DMS153 treated with DMSO at 0.1 percent for 48 hours (cell line): ENCODE results near the gene TOP3A.
A peak's percentile ranks its signal among the peaks of the same experiment; 100 is the strongest.
"Not testable (repeated sequence)": the region's sequence is repeated elsewhere in the genome, so short reads cannot be mapped to it uniquely, and the experiment has no call there.

Experiments used
- DNase-seq: peaks from one replicate; lab custom pipeline; 2025; ENCODE audit not compliant: unreplicated experiment; lab: John Stamatoyannopoulos, UW

The TOP3A gene

DNA sequence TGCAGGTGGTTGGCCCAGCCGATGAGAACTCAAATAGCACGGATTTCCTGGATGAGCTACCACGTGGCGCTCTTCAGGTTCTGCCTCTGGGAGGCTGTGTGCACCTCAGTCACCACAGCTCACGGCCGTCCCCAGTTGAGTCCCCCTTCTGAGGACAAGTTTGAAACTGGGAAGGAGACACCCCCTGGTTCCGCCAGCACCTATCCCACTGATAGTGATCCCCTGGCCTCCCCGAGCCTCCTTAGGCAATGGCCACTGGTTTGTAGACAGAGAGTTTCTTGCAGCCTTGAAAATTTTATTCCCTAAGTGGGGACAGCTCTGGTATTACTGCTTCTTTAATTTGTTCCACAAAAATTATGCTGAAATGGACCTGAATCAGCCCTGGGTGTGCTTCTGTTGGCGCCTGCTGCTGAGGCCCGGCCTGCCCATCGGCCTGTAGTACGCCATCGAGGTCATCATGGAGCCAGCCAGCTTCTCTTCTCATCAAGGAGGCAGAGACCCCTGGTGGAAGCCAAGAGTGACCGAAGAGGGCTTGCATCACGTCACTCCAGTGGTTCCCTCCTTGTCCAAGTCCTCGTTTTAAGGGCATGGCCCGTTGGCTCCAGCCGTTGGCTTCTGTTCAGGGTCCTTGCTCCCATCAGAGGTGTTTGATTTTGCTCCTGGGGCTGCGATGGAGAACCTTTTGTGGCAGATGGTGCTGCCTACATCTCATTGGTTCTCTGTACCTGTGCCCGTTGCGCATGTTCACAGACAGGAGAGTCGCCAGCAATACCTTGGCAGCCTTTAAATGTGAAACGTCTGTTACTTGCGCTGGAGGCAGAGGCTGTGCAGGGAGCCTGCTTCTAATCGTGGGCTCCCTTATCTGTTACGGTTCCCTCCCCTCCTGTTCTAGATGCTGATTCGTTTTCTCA lies 9.6 kb upstream of the TOP3A start:
- DNase-seq: no peak

DNA sequence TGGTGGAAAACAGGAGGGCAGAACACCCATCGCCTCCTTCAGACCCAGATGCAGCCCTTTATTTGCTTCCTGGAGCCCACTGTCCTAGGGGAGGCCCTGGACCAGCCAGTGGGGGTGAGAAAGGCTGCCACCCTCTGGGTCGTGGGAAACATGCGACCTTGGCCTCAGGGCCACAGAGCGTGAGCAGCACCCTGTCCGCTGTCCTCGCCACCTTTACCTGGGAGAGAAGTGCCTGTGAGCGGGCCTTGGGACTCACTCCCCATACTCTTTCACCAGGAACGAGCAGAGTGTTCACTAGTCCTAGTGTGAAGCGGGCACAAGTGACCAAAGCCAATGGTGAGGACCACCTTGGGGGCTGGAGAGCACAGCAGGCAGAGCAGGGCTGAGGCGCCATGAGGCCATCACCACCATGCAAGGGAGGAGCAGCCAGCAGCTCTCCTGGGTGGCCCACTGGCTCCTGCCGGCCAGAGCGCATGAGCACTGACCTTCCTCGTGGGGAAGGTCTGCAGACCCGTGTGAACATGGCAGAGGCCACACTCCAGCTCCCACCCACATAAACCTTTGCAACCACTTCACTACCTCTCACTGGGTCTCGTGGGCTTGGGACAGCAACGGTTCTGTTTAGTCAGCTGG lies 8.8 kb upstream of the TOP3A start:
- DNase-seq: no peak

DNA sequence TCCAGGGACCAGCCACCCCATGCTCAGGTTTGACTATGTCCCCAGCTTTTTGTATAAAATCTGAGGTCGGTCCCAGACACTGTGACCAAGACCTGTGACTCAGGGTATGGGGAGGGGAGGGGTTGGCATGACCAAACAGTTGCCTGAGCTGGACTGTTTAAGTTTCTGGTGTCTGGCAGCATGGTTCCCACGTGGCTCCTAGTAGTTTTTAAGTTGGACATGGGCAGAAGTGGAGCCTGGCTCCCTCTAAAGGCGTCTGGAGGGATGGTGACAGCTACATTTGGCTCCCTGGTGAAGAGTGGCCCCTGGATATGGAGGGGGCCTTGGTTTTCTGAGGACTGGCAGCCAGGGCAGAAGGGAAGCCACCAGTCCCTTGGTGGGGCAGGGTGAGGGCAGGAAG lies 8.2 kb upstream of the TOP3A start:
- no peak for DNase-seq

DNA sequence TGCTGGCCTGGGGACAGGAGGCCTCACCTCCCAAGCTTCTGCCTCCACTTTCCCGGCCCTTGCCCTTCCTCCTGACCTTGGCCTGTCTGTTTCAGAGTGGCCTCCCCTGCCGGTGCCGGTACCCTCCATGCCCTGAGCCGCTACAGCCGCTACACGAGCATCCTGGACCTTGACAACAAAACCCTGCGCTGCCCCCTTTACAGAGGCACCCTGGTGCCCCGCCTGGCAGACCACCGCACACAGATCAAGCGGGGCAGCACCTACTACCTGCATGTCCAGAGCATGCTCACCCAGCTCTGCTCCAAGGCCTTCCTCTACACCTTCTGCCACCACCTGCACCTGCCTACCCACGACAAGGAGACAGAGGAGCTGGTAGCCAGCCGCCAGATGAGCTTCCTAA lies 7.7 kb upstream of the TOP3A start:
- DNase-seq: no peak

DNA sequence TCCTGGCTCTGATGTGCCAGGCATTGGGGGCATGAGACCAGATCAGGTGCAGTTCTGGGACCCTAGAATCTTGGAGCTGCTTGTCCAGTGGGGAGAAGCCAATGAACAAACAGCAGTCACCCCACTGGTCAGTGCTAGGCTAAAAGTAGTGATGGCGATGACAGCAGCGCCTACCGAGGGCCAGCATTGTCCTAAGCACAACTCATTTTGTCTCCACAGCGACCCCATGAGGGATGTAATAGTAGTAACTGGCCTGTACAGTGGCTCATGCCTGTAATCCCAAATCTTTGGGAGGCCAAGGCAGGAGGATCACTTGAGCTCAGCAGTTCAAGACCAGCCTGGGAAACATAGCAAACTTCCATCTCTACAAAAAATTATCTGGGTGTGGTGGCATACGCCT lies 6.5 kb upstream of the TOP3A start:
- no peak for DNase-seq

DNA sequence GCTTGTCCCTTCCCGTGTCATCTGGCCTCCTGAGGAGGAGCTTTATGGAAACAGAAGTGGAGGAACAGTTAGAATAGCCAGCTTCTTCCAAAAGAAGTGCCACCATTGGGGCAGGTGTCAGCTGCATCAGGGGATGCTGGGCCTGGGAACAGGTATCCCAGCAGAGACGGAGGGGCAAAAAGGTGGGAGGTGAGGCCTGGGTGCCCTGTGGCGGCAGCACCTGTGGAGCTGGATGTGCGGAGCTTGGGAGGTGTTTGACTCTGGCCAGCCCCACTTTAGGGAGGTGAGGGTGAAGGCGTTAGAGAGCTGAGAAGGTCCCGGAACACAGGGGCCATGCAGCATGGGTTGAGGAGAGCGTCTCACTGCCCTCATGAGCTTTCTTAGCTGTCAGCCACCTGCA lies 5.5 kb upstream of the TOP3A start:
- DNase-seq: no peak

DNA sequence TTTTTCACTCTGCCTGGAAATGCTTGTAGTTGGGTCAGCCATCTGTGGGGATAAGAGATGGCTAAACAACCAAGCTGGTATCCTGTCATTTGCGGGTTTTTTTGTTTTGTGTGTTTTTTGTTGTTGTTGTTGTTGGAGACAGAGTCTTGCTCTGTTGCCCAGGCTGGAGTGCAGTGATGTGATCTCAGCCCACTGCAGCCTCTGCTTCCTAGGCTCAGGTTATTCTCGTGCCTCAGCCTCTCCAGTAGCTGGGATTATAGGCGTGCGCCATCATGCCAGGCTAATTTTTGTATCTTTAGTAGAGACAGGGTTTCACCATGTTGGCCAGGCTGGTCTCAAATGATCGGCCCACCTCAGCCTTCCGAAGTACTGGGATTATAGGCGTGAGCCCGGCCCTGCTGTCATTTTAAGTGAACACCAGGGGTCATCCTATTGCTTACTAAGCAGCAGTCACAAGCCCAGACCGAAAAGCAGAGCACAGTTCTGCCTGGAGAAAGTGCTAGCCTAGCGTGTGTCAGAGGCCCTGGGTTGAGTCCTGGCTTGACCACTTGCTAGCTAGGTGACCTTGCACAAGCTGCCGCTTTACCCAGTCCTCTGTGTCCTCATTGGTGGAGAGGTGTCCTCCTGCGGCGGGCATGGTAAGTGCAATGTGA lies 4.9 kb upstream of the TOP3A start:
- DNase-seq: peak; percentile 0

DNA sequence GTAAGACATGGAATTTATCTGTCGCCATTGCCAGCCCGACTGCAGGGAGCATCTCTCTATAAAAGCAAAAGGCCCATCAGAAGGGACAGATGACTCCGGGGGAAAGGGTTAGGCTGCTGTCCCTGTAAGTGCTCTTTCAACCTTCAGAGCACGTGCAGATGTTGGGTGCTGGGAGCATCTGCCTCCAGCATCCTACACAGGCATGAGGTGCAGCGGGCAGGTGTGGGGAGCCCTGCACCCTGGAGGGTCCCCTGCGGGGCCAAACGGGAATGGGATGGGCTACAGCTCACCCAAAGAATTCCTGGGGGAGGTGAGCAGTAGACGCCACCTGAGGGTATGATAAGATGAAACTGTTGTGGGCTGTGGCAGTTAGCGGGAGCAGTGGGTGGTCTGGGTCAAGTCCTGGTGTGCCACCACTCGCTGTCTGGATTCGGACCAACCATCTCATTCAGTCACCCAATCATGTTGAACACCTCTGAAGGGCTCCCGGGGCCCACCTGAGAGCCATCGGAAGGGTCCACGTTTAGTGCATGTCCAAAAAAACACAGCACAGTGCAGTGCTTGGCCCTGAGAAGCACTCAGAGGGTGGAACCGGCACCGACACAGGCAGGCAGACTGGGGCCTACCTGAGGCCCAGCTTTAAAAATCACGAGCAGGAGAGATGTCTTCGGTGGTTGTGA lies 4.1 kb upstream of the TOP3A start:
- DNase-seq: no peak

DNA sequence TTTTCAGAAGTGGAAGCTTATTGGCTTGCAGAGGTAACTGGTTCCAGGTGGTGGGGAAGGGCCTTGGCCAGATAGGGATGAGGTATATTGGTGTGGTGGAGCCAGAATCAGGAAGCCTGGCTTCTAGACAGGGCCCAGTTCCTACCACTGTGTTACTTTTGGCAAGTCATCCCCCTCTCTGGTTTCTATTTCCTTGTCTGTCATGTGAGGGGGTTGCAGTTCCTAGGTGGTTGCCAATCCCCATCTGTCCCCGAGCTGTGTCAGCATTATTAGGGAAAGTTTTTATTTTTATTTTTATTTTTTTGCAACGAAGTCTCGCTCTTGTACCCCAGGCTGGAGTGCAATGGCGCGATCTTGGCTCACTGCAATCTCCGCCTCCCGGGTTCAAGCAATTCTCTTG lies 3.3 kb upstream of the TOP3A start:
- no peak for DNase-seq

DNA sequence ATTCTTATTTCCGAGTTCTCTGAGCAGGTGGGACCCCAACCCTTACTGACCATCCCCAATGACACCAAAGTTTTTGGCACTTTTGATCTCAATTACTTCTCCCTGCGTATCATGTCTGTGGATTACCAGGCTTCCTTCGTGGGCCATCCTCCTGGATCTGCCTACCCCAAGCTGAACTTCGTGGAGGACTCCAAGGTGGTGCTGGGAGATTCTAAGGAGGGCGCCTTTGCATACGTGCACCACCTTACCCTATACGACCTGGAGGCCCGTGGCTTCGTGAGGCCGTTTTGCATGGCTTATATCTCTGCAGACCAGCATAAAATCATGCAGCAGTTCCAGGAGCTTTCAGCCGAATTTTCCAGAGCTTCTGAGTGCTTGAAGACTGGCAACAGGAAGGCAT lies 1.2 kb upstream of the TOP3A start:
- no peak for DNase-seq

DNA sequence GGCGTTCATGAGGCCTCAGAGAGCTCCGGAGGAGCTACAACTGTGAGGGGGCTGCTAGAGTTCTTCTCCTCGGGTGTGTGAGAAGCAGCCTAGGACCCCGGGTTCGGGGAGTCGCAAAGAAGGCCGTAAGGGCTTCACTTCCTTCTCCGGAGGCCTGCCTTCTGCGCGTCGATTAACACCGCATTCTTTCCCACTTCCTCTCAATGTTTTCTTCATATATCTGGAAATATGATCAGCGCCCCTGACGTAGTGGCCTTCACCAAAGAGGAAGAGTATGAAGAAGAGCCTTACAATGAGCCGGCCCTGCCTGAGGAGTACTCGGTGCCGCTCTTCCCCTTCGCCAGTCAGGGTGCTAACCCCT lies 748 bp upstream of the TOP3A start:
- DNase-seq: no peak

DNA sequence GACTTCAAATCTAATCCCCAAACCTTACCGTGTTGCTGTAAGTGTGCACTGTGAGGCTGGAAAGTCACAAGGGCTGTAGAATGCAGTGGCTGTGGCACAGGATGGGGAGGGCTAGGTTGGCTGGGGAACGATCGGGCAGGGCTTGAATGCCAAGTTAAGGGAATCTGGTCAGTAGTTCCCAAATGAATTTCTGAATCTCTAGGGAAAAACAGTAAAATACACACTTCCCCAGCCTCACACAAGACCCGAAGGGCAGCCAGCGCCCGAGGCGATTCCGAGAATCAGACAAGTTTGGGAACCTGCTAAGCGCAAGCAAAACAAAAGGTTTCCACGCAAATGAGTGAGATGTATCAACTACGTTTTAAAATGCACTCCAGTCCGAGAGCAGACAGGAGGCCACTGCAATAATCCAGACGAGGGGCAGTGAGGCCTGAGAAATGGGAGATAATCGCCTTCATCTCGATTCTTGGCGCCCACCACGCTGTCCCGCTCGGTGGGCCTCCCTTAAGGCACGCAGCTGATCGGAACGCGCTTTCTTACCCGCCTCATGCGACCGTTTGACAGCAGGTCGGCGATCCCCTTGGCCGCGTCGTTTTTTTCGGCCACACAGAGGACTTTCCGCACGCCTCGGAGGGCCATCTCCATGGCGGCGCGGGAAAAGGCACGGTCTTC lies 599 bp downstream of the TOP3A start:
- no peak for DNase-seq

DNA sequence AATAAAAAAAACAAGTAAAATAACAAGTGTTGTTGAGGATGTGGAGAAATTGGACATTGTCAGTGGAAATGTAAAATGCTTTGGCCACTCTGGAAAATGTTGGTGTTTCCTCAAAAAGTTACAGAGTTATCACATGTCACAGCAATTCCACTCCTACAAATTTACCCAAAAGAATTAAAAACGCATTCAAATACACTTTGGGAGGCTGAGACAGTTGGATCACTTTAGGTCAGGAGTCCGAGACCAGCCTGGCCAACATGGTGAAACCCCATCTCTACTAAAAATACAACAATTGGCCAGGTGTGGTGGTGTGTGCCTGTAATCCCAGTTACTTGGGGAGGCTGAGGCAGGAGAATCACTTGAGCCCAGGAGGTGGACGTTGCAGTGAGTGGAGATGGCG lies 5.6 kb downstream of the TOP3A start:
- DNase-seq: no peak

DNA sequence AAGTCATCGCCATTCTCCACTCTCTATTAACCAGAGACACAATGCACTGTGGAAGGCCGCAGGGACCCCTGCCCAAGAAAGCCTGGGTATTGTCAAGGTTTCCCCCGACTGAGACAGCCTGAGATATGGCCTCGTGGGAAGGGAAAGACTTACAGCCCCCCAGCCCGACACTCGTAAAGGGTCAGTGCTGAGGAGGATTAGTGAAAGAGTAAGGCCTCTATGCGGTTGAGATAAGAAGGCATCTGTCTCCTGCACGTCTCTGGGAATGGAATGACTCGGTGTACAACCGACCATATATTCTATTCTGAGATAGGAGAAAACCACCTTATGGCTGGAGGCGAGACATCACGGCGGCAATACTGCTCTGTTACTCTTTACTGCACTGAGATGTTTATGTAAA lies 11.6 kb downstream of the TOP3A start:
- DNase-seq: not testable (repeated sequence)

DNA sequence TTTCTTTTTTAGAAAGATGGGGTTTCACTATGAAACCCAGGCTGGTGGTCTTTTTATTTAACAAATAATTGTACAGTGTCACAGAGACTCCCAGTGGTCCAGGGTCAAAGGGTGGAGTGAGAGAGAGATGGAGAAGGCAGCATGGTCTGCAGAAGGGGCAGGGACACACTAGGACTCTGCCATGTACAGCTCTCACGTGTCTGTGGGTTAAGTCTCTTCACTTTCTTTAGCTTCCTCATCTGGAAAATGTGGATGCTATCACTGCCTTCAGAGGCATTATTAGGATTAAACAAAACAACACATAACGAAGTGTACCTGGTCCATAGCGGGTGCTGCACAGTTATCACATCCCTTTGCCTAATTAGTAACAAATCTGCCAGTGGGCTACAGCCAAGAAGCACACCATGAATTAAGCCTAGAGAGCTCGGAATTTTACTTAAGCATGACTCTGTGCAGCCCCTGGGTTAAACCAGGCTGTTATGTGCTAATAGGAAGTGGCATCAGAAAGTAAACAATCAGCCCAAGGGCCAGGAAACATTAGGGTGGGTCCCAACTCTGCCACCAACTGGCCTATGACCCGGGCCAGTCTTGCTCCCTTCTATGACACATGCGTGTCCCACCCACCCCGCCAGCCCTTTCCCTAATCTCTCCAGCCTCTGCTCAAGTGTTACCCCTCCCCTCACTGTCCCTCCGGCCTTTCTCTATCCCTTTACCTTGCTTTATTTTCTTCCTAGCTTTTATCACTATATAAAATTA lies 13.9 kb downstream of the TOP3A start:
- DNase-seq: no peak

DNA sequence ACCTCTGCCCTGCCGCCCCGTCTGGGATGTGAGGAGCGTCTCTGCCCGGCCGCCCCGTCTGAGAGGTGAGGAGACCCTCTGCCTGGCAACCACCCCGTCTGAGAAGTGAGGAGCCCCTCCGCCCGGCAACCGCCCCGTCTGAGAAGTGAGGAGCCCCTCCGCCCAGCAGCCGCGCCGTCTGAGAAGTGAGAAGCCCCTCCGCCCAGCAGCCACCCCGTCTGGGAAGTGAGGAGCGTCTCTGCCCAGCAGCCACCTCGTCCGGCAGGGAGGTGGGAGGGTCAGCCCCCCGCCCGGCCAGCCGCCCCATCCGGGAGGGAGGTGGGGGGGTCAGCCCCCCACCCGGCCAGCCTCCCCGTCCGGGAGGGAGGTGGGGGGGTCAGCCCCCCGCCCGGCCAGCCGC lies 16.7 kb downstream of the TOP3A start:
- DNase-seq: not testable (repeated sequence)

DNA sequence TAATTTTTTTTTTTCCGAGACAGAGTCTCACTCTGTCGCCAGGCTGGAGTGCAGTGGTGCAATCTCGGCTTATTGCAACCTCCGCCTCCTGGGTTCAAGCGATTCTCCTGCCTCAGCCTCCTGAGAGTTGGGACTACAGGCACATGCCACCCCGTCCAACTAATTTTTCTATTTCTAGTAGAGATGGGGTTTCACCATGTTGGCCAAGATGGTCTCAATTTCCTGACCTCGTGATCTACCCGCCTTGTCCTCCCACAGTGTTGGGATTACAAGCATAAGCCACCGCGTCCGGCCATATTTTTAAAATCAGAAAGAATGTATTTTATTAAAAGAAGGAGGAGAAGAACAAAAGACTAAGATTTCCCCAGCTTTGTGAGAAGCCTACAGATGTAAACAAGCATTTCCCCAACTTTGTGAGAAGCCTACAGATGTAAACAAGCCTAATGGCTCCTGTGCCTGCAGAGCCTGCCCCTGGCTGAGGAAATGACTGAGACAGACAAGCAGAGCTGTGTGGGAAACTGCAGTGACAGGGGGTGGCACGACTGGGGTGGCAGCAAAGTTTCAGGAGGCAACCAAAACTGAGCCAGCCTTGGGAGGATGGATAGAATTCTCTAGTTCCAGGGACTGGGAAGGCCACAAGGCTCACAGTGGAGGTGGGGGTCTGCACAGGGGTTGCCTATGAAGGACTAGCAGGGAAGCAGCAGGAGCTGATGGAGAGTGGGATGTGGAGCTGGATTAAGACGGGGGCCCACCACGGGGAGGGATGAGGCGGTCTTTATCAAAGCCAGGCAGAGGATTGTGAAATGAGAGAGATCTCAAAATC lies 22.9 kb downstream of the TOP3A start:
- DNase-seq: no peak

DNA sequence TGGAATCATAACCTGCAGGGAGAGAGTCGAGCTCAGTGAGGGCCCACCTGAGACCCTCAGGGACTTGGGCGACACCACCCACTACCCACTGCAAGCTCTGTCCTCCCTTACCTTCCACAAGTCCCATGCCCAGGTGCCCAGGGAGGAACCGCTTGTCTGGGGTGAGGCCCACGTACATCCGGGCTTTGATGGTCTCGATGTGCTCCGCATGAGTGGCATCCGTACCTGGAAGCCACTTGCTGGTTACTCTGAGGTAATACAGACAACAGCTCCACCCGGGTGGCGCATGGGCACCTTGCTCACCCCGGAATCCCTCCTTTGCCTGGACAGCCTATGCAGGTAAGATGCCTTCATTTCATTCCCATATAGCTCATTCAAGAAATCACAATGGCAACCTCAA lies 29.5 kb downstream of the TOP3A start:
- no peak for DNase-seq

DNA sequence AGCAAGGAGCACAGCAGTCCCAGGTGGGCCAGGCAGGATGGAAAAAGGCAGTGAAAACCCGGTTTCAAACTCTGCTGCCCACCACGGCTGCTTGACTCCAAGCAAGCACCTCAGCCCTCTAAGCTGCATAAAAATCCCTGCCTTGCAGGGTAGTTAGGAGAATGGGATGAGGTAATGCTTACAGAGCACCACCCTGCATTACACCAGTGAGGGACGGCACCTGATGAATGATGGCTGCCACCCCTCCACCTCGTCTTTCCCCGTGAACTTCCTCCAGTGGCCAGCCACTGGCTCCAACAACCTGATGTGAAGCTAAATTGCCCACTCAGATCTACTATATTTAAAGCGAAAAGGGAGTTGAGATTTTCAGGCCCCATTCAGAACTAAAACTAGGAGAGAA lies 33.0 kb downstream of the TOP3A start:
- no peak for DNase-seq
